GM10266 (cell line): ENCODE data around the gene SLC25A28.
"Not testable (repeated sequence)": the region's sequence is repeated elsewhere in the genome, so short reads cannot be mapped to it uniquely, and the experiment has no call there.

Experiments used
- DNase-seq: peaks from one replicate; pipeline ENCODE4 v3.0.0; 2012; ENCODE audit errors: extremely low spot score
- CTCF ChIP-seq: IDR thresholded peaks from 2 replicates; pipeline ENCODE4 v1.5.1; 2012; ENCODE audit warnings: mild to moderate bottlenecking, low read depth; ENCODE audit not compliant: control insufficient read depth, insufficient read depth; ENCODE audit errors: missing control alignments

The SLC25A28 gene

GRCh38 chr10:99598011-99598410 is 22.2 kb downstream of the SLC25A28 start:
- no peak for TF ChIP-seq CTCF
- no peak for DNase-seq

GRCh38 chr10:99596708-99597107 is 23.5 kb downstream of the SLC25A28 start:
- not testable (repeated sequence) for DNase-seq

GRCh38 chr10:99595770-99596465 is 24.3 kb downstream of the SLC25A28 start:
- no peak for TF ChIP-seq CTCF
- DNase-seq = no peak

- DNase-seq = no peak
- TF ChIP-seq CTCF = no peak
Observed at GRCh38 chr10:99595236-99595635, 25.0 kb downstream of the SLC25A28 start.

- DNase-seq = no peak
- TF ChIP-seq CTCF = no peak
Observed at GRCh38 chr10:99593312-99593711, 26.9 kb downstream of the SLC25A28 start.

GRCh38 chr10:99590799-99591198 is 29.4 kb downstream of the SLC25A28 start:
- no peak for TF ChIP-seq CTCF
- no peak for DNase-seq

- DNase-seq = no peak
- TF ChIP-seq CTCF = no peak
Observed at GRCh38 chr10:99583687-99584086, 36.6 kb downstream of the SLC25A28 start.

GRCh38 chr10:99582255-99582770 is 37.9 kb downstream of the SLC25A28 start:
- DNase-seq = no peak
- TF ChIP-seq CTCF = no peak
